Renal cortical epithelial cell (primary cell): ENCODE data around the gene LYRM4. TPM values are rescaled to one million over a fixed set of nuclear protein-coding genes. Genes with fewer than 3 reads are reported as not detected.
A peak's percentile ranks its signal among the peaks of the same experiment; 100 is the strongest.

Experiments
- DNase-seq: peaks from one replicate; pipeline ENCODE4 v3.0.0-alpha.2; 2011; ENCODE audit warnings: low read depth
- total RNA-seq: library from RNA; depleted of rRNA; stranded (reverse); fragments of >200 nt; gene quantifications from 2 replicates; pipeline ENCODE4 v1.2.3, GENCODE V29; 2014

Gene LYRM4
- total RNA-seq, 1 donor from 2014 or later = 17.1 TPM

DNA sequence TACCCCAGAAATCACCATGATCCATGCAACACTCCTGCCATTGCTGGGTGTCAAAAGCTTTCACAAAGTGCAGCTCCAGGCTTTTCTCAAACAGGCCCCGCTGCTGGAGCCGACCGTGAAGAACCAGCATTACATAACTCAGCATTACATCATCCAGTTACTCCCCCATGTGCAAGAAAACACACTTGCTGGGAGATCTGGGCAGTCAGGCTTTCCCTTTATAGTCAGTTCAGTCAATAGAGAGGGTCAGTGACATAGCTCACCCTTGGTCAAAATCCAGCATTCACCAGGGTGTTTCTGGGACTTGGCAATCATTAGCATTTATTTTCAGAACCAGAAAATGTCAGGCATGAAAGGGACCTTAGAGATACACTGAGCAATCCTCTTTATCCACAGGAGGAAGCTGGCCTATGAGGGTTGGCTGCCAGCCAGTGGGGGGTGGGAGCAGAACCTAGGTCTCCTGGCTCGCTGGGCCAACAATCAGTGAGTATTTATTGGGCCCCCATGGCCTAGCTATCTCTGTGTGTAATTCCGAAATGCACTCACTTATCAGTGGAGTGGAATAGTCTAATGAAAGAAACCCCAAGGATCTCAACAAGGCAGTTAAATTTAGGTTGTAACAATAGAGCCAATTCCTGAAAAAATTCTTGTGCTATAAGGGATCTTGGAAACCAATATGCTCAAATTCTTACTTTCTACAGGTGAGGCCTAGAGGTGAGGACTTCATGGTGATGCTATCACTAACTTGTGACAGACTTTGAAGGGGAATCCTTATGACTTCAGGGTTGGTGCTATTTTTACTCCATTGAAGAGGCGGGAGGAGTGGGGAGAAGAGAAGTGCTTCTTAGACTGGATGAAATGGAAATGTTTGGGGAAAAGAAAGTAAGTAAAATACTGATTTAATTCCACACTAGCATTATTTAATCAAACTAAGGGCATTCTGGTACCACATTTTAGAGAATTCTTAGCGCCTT, 54.6 kb downstream of the LYRM4 start:
- peak; percentile 94 for DNase-seq

DNA sequence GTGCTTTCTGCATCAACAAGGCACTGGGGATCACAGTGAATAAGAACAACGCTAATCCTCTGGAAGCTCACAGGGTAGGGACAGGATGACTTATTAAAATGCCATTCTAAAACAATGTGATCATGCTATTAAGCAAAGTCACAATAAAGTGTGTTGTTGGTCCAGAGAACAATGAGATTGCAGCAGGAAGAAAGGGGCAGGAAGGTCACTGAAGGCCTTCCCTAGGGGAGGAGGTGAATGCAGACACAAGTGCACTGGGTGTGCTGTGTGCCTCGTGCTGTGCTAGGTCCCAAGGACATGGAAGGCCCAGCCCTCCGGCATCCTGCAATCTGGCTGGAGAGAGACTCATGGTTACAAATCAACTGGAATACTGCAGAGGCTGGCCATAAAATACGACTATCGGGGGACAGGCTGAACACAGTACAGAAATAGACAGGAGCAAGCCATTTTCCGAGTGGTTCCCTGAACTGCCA, 55.7 kb downstream of the LYRM4 start:
- peak; percentile 68 for DNase-seq

DNA sequence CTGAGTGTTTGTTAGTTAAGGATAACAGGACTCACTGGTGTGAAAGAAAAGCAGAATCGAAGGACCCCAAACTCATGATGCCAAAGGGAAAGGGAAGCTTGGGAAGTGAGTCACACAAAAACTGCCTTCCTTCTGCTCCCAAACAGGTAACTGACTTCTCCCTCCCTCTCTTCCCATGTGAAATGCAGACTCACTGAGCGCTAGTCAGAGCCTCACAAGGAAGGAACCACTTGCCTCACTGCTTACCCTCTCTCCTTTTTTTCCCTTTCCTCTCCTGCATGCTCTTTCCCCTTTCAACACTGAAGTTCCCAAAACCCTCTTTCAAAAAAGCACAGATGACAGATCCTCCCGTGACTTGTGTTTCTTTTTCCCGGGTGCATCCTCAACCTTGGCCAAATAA, 56.4 kb downstream of the LYRM4 start:
- no peak for DNase-seq

DNA sequence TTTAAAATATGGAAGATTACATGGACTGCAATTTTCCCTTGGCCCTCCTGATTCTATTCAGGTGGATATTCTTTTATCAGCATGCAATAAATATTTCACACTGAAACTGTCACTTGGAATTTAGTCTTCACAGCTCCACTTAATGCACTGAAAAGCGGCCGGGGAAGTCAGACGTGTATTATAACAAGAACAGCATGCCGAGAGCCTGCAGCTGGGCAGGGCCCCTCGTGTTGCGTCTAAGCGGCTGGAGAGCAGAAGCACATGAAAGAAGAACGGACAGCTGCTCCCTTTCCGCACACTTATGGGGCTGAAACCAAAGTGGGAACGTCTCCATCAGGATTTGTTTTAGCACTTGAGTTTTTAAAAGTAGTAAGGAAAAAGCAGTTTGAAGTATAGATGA, 57.2 kb downstream of the LYRM4 start:
- DNase-seq = no peak

DNA sequence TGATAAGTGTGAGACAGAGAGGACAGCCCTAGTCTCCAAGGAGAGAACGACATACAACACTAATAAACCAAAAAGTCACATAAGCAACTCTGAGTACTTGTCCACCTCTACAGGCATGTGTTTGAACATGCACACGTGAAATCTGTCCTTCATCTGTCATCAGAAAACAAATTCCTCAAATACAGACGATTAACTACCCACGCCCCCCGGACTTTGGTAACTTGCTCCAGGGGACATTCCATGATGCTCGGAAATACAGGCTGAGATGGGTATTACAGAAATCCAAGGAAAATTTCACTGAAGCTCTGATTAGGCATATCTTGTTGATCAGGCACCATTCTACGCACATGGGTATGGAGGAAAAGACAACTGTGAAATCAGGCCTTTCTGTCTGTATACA, 57.8 kb downstream of the LYRM4 start:
- no peak for DNase-seq

DNA sequence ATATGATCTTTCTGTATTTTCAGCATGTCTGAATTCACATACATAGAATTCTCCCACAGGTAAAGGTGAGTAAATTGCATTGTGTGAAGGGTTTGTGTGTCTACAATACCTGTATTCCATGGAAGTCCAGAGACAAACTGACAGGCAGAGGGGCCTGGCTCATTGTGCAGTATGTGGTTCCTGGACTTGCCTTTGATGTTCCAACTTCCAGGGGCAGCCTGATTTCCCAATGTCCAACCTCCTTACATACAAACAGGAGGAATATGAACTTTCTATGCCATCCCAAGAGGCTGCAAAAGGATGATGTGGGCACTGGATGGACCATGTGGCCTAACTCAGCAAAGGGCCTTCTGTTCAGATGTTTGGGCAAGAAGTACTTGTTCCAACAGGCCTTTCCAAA, 58.5 kb downstream of the LYRM4 start:
- no peak for DNase-seq

DNA sequence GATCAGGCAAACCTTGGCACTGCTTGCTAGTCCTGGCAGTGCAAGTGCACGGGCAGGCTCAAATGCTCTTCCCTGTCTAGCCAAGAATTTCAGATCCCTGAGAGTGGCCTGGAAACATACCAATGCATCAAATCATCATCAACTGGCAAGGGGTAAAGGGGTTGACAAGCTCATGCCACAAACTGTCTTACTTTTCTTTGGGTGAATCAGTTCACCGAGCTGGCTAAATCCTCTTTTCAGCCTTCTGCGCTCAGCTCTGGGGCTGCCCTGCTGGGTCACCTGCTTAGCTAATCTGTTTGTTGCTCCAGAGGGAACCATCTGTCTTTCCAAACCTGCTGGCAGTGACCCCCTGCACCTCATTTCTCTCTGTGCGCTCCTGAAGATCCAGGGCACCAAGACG, 59.5 kb downstream of the LYRM4 start:
- DNase-seq = no peak

DNA sequence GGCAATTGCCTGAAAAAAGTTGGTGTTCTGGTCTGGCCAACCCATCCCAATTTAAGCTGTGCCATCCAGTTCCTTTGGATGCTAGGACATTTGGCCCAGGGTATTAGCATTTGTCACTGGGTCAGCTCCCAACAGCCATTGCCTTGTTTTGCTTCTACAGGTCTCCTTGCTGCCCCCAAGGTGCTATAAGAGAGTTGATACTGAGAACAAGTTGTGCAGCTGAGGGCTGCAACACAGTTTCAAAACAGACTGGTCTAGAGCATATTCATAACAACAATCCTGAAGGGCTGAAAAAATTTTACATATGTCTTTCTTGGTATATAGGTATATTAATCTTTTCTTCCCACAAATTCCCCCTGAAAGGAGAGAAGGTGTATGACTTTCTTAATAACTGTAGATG, 61.0 kb downstream of the LYRM4 start:
- DNase-seq = no peak

DNA sequence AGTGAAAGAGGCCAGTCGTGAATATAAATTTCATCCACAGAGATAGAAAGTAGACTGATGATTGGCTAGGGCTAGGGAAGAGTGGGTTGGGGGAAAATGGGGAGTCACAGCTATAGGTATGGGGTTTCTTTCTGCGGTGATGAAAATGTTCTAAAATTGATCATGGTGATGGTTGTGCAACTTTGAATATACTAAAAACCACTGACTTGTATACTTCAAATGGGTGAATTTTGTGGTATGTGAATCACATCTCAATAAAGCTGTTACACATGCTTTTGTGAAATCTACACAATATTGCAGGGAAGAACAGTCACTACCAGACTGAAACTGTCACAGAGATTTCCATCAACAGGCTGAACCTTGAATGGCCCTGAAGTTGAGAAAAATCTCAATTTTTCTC, 61.5 kb downstream of the LYRM4 start:
- DNase-seq = no peak

DNA sequence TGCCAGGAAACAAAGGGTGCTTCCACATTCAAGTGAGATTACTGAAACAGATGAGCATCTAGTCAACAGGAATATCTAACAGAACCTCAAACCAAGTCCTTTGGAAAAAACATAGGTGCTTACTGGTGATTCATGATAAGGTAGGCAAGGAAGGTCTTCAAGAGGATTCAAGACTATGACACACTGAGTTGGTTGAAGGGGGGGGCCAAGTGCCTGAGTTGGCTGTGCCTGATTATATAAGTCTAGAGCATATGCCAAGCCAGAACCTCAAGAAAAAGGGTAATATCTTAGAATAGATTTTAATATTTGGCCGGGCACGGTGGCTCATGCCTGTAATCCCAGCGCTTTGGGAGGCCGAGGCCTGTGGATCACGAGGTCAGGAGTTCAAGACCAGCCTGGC, 63.7 kb downstream of the LYRM4 start:
- no peak for DNase-seq

DNA sequence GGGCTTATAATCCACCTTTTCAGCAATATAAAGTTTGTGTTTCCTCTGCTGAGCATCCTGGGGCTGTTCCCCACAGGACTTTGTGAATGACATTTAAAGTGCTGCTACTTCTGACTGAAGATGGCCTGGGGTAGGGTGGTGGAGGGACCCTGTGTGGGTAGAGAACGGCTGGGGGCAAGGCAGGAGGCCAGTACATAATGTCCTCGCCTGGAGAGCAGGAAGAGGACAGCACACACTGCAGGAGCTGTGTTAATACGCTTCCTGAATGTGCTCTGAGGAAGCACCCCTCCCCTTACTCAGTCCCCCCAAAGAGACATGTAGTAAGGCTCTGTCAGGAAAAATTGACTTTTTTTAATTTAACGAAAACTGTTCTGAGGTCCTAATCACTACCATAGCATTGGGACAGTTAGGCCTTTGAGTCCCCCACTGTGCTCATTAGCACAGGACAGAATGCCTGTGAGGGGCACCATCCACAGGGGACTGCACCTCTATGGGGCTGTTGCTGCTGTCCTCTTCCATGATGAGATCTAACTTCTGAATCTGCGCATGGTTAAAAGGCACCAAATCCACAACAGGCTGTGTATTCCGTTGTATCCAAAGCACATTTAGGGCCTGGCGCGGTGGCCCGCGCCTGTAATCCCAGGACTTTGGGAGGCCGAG, 68.5 kb downstream of the LYRM4 start:
- no peak for DNase-seq

DNA sequence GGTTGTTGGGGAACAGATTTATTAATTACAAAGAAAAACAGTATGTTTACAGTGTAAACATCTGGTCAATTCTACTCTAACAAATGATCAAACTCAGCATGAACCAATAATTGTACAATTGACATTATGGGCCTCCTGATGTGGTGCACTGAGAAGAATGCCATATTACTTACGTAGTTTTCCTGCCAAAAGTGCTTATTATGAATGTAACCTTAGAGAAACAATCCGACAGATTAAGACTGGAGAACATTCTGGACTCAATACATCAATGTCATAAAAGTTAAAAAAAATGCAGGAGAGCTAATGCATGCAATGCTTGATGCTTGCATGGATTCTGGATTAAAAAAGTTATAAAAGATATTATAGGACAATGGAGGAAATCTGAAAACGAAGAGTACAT, 69.0 kb downstream of the LYRM4 start:
- DNase-seq = no peak

DNA sequence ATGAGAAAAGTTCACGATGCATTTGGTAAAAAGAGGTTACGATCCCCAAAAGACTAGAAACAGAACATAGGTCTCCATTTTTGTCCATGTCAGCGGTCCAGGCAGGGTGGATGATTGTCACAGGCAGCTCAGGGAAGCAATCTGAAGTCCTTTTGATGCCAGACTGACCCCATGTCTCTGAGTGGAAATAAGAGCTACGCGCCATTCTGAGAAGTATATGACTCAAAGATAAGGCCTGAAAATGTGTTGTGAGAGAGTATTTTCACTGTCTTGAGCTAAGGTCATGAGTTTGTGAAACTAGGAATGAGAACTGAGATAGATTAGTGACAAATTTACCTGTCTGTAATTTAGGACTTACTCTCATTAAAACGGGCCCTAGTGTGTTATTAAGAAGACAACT, 69.5 kb downstream of the LYRM4 start:
- no peak for DNase-seq

DNA sequence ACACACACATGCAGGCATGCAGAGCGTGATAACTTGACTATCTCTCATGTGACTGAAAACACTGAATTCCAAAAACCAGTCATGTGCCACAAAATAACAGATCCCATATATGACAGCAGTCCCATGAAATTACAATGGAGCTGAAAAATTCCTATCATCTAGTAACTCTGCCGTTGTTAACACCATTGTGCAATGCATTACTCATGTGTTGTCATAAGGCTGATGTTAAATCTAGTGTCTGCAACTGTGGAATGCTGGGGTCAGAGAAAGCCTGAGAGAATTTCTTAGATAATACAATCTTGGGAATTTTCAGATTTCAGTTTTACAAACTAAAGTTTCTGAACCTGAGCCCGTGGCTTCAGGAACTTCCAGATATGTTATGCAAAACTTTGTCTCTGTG, 70.2 kb downstream of the LYRM4 start:
- DNase-seq = peak; percentile 97

DNA sequence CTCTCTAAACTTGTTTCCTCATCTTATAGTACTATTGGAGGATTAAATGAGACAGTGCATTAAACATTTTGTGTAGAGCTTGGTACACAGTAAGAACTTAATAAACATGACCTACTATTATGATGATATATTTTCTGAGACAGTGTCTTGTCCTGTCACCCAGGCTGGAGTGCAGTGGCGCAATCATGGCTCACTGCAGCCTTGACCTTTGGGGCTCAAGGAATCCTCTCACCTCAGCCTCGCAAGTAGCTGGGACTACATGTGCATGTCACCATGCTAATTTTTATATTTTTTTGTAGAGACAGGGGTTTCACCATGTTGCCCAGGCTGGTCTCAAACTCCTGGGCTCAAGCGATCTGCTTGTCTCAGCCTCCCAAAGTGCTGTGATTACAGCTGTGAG, 72.1 kb downstream of the LYRM4 start:
- DNase-seq = no peak

DNA sequence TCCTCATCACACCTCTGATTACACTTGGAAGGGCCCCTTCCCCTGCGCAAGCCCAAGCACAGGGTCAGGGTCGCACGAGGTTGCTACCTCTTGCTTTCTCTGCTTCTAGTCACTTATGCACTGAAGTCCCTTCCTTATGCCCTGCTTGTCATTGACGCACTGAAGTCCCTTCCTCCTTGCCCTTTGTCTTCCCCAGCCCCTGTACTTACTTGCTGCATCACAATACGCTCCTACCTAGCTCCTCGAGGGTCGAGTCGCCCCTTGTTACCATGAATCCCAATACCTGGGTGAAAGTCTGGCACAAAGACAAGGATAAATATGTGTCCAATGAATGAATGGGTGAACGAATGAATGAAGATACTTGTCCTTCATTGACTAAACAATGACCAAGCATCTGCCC, 75.9 kb downstream of the LYRM4 start:
- no peak for DNase-seq

DNA sequence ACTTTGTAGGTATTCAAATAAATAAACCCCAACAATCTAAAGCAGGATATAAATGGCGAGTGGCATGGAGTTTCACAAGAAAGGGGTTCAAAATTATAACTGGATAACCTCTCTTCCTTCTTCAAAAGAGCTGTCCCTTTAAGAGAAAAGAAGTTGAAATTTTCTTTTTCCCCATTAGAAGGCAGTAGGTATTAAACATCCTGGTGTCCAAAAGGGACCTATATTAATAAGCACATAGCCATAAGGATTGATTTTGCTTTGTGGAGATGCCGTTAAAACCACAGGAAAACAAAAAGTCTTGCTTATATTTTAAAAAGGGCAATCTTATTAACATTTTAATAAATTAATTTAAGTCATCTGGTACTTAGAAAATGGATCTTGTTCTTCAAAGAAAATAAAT, 76.5 kb downstream of the LYRM4 start:
- no peak for DNase-seq

DNA sequence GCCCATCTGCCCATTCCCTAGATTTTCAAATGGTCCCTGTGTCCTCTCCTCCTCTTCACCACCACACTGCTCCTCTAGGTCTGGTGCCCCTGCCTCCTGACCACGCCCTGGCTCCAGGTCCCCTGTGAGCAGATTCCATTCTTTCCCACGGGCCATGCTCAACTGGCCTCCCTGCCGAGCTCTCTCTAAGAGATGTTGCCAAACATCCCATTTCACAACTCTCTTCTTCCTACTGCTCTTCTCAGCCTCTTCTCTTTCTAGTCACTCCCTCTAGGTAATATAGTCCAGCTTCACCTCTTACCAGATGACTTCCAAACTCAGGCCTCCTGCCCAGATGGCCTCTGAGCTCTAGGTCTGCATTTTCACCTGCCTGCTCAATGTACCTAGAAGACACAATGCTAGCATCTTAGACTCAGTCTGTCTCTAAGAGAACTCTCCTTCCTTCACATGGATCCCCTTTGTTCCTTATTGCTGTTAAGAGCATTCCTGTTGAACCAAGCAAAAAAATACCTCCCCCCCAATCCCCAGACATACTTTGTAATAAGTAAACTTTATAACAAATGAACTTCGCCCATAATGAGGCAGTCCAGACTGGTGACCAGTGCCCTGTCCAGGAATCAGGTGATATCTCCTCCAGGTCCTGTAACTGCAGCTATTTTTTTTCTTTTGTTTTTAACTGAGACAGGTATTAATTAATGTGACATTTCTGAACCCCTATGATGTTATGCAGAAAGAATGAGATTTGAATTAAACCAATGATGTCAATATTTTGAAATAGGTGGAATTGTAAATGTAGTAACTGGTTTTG, 79.0 kb downstream of the LYRM4 start:
- DNase-seq = peak; percentile 46

DNA sequence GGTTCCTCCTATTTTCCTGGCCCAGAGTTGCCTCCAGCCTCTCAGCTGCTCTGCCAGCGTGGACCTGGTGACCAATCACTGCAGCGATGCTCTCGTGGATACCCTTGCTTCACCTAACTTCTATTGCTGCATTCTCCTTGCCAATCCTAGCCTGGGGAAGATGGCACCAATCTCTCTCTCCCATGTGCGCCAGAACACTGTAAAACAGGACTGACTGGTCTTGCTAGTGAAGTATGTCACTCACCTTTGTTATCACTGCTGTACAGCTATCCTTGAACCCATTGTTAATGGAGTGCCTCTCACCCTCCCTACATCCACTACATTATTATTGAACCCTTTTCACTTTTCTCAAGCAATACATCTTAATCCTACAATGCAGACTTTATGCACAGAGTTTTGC, 80.1 kb downstream of the LYRM4 start:
- DNase-seq = no peak

DNA sequence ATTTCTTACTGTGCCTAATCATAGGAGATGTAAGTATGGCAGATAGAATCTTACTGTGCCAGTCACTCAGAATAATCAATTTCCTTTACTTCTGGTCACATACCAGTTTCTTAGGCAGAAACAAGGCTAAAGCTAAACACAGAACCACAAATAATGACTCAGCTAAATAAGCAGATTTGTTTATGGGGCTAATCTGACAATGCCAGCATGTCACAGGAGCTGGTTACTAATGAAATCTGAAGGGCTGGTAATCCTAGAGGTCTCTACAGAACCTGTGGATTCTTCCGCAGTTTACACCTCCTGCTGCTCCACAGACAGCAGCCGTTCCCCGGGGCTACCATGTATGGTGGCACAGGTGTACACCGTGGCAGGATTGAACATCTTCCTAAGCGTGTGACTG, 80.8 kb downstream of the LYRM4 start:
- DNase-seq = peak; percentile 55

DNA sequence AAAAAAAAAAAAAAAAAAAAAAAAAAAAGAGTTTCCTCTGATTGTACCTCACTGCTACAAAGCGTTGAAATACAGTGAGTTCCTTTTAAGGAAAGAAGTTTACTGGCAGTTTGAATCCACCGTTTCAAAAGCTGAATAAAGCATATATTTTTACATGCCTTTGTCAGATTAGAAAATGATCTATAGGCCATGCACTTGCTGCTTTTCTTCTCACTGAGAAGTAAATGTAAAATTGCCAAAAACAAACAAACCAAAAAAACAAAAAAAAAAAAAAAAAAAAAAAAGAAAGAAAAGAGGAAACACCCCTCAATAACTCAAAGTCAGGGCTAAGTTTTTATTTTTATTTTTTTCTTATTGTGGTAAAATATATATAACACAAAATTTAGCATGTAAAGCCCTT, 81.9 kb downstream of the LYRM4 start:
- DNase-seq = no peak

DNA sequence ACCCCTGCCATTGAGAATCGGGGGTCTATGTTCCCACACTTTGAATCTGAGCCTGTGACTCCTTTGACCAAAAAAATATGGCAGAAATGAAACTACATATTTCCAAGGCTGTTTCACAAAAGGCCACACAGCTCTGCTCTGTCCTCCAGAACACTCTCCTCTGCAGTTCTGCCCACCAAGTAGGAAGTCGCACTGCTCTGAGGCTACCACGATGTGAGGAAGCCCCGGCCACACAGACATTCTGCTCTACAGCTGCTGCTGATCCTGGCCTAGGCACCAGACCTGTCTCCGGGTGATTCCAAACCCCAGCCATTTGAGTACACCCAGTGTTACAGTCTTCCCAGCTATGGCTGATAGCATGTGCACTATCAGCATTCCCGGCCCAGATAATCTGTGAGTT, 85.1 kb downstream of the LYRM4 start:
- no peak for DNase-seq
